GM21528 (cell line): ENCODE measurements around the gene PHACTR4.
"Not testable (repeated sequence)": the region's sequence is repeated elsewhere in the genome, so short reads cannot be mapped to it uniquely, and the experiment has no call there.

Experiments used
- ATAC-seq: cut with Tn5 transposase; IDR thresholded peaks from one replicate; pipeline ENCODE4 v1.9.1; 2021; ENCODE audit warnings: mild to moderate bottlenecking, moderate library complexity; ENCODE audit not compliant: unreplicated experiment, low FRiP score

PHACTR4 gene

GRCh38 chr1:28369371-28370238 is at the start of gene PHACTR4:
PHACTR4 (plus strand) TSS chr1:28369740; CDS start chr1:28407448, 37,708 bp downstream.
- peak; percentile 89 for ATAC-seq

DNA sequence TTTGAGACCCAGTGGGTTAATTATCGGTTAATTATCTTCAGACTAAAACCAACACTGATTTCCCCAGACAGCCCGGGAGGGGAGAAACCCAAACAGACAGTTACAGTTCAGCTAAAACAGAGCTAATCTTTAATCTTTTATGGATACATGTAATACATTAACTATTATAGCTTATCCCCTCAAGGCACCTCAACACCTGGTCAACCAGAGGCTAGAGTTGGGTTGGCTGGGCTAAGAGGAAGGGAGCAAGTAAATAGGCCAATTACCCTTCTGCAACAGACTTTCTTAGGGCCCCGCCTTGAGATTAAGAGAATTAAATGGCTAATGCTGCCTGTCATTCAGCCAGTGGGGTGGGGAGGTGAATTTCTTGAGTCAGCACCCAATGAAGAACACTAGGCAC is 47.3 kb upstream of the PHACTR4 start:
- ATAC-seq, result no peak

DNA sequence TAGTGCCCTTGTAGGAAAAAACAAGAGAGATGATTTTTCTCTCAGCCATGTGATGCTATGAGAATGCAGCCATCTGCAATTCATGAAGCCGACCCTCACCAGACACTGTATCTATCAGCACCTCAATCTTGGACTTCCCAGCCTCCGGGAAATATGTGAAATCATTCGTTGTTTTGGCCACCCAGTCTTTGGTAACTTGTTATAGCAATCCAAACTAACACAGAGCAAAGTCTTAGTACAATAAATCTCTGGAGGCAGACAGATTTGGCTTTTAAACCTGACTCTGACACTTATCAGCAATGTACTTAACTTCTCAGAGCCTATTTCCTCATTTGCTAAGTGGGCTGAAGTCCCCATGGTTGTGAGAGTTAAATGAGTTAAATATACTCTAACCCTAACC is 45.8 kb upstream of the PHACTR4 start:
- ATAC-seq, result no peak

- no peak for ATAC-seq
These were observed 43.0 kb upstream of the PHACTR4 start for GRCh38 chr1:28326515-28326914.

GRCh38 chr1:28326984-28327383 is 42.6 kb upstream of the PHACTR4 start:
- ATAC-seq, result no peak

- ATAC-seq, result not testable (repeated sequence)
These were observed 42.1 kb upstream of the PHACTR4 start for GRCh38 chr1:28327431-28327830.

GRCh38 chr1:28328228-28328648 is 41.3 kb upstream of the PHACTR4 start:
- no peak for ATAC-seq

- no peak for ATAC-seq
These were observed 40.0 kb upstream of the PHACTR4 start for GRCh38 chr1:28329395-28330153.

GRCh38 chr1:28338897-28339296 is 30.6 kb upstream of the PHACTR4 start:
- no peak for ATAC-seq

DNA sequence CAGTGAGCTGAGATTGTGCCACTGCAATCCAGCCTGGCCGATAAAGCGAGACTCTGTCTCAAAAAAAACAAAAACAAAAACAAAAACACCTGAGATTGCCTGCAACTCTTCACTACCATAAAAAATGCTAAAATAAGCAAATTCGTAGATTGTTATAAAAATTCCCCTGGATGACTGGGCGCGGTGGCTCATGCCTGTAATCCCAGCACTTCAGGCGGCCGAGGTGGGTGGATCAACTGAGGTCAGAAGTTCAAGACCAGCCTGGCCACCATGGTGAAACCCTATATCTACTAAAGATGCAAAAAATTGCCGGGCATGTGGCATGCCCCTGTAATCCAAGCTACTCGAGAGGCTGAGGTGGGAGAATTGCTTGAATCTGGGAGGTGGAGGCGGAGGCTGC is 30.0 kb upstream of the PHACTR4 start:
- ATAC-seq, result no peak

DNA sequence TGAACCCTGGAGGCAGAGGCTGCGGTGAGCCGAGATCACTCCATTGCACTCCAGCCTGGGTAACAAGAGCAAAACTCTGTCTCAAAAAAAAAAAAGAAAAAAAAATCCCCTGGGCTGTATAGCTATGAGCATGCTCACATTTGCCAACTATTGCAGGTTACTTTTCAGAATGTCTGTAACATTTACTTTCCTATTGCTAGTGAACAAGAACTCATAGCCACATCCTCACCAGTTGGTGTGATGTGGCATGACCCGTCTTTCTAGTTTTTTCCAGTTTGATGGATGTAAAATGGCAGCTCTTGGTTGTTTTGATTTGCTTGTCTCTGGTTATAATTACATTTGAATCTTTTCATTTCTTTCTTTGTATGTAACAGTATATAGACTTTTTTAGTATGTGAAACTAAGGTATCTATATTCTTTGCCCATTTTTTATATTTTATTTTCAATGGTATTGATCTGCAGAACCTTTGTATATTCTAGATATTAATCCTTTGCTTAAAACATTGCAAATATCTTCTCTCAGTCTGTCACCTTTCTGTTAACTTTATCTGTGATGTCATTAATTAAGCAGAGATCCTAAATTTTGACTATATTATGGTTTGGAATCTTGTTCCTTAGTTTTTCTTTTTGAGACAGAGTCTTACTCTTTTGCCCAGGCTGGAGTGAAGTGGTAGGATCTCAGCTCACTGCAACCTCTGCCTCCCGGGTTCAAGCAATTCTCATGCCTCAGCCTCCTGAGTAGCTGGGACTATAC is 29.1 kb upstream of the PHACTR4 start:
- ATAC-seq, result no peak

DNA sequence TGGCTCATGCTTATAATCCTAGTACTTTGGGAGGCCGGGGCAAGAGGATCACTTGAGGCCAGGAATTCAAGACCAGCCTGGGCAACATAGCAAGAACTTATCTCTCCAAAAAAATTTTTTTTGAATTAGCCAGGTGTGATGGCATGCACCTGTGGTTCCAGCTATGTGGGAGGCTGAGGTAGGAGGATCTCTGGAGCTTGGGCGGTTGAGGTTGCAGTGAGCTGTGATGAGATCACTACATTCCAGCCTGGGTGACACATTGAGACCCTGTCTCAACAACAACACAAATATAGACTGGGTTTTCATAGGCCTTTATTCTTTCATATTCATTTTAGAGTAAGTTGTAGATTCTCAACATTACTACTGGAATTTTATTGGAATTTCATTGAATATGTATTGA is 27.9 kb upstream of the PHACTR4 start:
- no peak for ATAC-seq

- no peak for ATAC-seq
These were observed 26.1 kb upstream of the PHACTR4 start for GRCh38 chr1:28343405-28343804.

DNA sequence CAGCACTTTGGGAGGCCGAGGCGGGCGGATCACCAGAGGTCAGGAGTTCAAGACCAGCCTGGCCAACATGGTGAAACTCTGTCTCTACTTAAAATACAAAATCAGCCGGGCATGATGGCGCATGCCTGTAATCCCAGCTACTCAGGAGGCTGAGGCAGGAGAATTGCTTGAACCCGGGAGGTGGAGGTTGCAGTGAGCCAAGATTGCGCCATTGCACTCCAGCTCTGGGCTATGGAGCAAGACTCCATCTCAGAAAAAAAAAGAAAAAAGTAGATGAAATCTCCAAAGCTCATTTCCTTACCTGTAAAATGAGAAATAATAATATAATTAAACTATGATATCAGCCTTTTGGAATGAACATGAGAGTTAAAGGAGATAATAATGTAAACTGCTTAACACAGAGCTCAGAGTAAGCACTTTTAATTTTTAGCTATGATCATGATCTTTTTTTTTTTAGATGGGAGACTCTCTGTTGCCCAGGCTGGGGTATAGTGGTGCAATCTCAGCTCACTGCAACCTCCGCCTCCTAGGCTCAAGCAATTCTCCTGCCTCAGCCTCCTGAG is 16.2 kb upstream of the PHACTR4 start:
- not testable (repeated sequence) for ATAC-seq

DNA sequence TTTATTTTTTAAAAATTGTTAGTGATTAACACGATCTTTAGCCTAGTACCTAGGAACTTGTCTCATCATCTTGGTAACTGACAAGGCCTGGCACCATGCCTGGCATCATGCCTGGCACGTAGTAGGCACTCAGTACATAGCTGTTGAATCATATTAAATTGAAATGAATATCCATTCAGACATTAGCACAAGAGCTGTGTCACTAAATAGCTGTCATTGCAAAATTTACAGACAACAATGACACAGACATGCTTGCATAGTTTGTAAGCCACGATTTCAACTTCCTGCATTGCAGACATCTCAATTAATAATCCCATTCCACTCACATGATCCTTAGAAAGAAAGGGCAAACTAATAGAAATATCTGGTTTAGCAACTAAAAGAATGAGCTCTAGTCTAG is 15.4 kb upstream of the PHACTR4 start:
- no peak for ATAC-seq

DNA sequence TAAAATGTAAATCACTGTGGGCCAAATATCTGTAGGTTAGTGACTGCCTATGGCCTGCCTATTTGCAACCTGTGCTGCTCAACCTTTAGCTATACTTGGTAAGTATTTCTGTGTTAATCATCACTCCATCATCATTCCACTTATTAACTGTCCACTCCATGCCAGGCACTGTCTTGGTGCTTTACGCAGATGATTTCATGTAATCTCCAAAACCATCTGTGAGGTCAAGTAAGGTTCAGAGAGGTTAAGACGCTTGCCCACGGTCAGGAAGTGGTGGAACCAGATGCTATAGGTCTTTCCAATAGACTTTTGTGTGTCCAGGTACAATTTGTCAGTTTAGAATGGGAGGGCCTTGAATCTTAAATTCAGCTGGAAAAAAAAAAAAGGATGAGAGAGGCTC is 10.8 kb upstream of the PHACTR4 start:
- no peak for ATAC-seq

DNA sequence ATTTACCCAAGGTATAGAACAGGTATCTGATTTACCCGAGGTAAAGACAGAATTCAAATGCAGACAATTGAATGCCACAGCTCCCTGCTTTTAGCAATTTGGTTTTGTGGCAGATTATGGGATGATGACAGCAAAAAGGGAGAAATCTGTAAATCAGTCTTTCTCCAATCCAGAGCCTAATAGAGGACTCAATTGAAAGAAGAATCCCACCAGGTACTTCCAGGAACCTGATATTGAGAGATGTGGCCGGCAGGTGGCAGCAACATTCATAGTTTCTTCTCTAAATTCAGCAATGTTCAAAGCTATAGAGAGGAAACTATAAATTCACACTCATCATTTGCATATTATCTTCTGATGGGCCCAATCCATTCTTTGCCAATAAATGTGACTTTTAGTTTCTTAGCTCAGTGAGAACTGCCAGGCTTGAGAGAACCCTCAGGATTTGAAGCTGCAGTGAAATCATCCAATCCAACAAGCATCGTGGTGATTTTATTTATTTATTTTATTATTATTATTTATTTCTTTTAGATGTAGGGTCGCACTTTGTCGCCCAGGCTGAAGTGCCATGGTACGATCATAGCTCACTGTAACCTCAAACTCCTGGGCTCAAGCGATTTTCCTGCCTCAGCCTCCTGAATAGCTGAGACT is 9.8 kb upstream of the PHACTR4 start:
- ATAC-seq, result no peak

DNA sequence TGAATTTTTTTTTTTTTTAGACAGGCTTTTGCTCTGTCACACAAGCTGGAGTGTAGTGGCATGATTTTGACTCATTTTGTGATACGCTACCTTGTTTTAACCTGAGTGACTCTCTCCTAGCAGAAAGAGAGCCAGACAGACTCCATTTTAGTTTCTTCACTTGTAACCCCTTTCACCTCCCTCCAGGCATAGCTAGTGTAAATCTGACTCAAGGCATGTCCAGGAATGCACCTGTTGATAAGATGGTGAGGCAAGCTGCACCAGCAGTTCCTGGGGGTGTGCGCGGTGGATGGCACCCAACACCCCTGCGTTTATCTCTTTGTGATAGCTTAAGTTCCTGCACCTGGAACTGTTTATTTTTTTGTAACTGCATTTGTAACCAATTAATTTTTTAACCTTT is 4.7 kb upstream of the PHACTR4 start:
- ATAC-seq, result no peak

DNA sequence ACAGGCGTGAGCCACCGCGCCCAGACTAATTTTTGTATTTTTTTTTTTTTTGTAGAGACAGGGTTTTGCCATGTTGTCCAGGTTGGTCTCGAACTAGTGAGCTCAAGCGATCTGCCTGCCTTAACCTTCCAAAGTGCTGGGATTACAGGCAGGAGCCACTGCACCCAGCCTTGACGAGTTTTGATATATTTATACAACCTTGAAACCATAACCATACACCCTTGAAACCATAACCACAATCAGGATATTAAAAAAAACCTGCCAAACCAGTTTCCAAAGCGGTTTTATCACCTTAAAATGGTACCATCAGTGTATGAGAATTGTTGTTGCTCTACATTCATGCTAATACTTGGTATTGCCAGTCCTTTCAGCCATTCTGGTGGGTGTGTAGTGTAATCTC is 3.7 kb upstream of the PHACTR4 start:
- ATAC-seq, result no peak

DNA sequence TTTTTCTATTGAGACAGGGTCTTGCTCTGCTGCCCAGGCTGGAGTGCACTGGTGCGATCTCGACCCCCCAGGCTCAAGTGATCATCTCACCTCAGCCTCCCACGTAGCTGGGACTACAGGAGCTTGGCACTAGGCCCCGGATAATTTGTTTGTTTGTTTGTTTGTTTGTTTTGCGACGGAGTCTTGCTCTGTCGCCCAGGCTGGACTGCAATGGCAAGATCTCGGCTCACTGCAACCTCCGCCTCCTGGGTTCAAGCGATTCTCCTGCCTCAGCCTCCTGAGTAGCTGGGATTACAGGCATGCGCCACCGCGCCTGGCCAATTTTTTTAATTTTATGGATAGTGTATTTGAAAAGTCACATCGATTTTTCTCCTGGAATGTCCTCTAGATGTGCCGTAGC is 932 bp upstream of the PHACTR4 start:
- ATAC-seq, result not testable (repeated sequence)
